ENCODE measurements around the gene HEYL. TPM values are rescaled to one million over a fixed set of nuclear protein-coding genes. Genes with fewer than 3 reads are reported as not detected.

HEYL gene
- total RNA-seq, 1 experiment from 2014 or later = 0.94 TPM

GRCh38 chr1:39655578-39656268 lies 16.3 kb upstream of the HEYL start:
- Histone ChIP-seq H3K27me3 (ENCODE audit: control insufficient read depth, insufficient read depth, low read length) (peaks cover 48% of the 10 kb centered on the region; the same call in 1 of the 2 replicates), H3K4me3 (ENCODE audit: insufficient read depth, low read depth, low read length) (no peak overlapping the region), H3K36me3 (replicated peaks; ENCODE audit: control insufficient read depth, insufficient read depth, low read length) (no peaks in the 10 kb centered on the region)
- no peak for DNase-seq

DNA sequence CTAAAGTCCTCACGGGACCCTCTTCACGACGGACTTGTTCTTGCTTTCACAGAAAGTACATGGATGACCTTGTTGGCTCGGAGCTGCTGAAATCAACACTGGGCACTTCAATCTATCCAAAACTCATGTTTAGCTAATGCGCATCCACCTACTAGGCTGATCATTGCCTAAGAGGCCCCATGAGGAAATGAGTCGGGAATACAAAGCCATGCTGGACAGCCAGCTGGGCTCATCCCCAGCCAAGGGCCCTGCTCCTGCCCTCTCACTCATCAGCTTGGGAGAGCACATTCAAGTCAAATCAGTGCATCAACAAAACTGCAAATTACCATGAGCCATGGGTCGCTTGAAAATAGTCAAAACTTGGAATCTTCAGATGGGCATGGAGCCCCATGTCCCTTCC lies 14.8 kb upstream of the HEYL start:
- no peaks in the 10 kb centered on the region for H3K36me3 ChIP-seq (replicated peaks; ENCODE audit: control insufficient read depth, insufficient read depth, low read length)
- no peak overlapping the region for H3K4me3 ChIP-seq (ENCODE audit: insufficient read depth, low read depth, low read length)
- peaks cover 41% of the 10 kb centered on the region; the same call in 1 of the 2 replicates for H3K27me3 ChIP-seq (ENCODE audit: control insufficient read depth, insufficient read depth, low read length)
- DNase-seq = no peak

- peak; percentile 73 for DNase-seq
- Histone ChIP-seq H3K36me3 (replicated peaks; ENCODE audit: control insufficient read depth, insufficient read depth, low read length) (no peaks in the 10 kb centered on the region), H3K4me3 (ENCODE audit: insufficient read depth, low read depth, low read length) (no peak overlapping the region), H3K27me3 (ENCODE audit: control insufficient read depth, insufficient read depth, low read length) (peaks cover 34% of the 10 kb centered on the region; the same call in 1 of the 2 replicates)
Observed at GRCh38 chr1:39653546-39654031, 14.1 kb upstream of the HEYL start.

- Histone ChIP-seq H3K27me3 (ENCODE audit: control insufficient read depth, insufficient read depth, low read length) (peaks cover 29% of the 10 kb centered on the region; the same call in 1 of the 2 replicates), H3K4me3 (ENCODE audit: insufficient read depth, low read depth, low read length) (no peak overlapping the region), H3K36me3 (replicated peaks; ENCODE audit: control insufficient read depth, insufficient read depth, low read length) (no peaks in the 10 kb centered on the region)
- DNase-seq = no peak
Observed at GRCh38 chr1:39652554-39652953, 13.1 kb upstream of the HEYL start.

DNA sequence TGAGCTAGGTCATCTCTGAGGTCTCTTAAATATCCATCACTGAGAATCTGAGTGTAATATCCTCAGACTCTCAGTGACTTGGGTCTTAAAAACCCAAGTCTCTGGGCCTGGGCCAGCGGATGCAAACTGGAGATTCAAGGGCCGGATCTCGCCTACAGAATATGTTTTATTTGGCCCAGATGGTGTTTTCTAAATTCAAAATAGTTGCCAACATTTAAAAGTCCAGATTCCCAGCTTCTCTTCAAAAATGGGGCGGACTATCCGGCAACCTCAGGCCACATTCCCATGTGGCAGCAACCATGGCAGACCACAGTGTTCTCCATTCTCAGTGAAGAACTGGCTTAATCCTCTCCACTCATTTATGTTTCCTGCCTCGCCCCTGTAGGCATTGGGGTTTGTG lies 12.7 kb upstream of the HEYL start:
- H3K4me3 ChIP-seq (ENCODE audit: insufficient read depth, low read depth, low read length) = no peak overlapping the region
- no peak for DNase-seq
- peaks cover 27% of the 10 kb centered on the region; the same call in 1 of the 2 replicates for H3K27me3 ChIP-seq (ENCODE audit: control insufficient read depth, insufficient read depth, low read length)
- no peaks in the 10 kb centered on the region for H3K36me3 ChIP-seq (replicated peaks; ENCODE audit: control insufficient read depth, insufficient read depth, low read length)

- Histone ChIP-seq H3K27me3 (ENCODE audit: control insufficient read depth, insufficient read depth, low read length) (peaks cover 20% of the 10 kb centered on the region; the same call in 1 of the 2 replicates), H3K4me3 (ENCODE audit: insufficient read depth, low read depth, low read length) (no peak overlapping the region), H3K36me3 (replicated peaks; ENCODE audit: control insufficient read depth, insufficient read depth, low read length) (no peaks in the 10 kb centered on the region)
- DNase-seq = no peak
Observed at GRCh38 chr1:39650431-39650830, 11.0 kb upstream of the HEYL start.

GRCh38 chr1:39649636-39650185 lies 10.3 kb upstream of the HEYL start:
- H3K27me3 ChIP-seq (ENCODE audit: control insufficient read depth, insufficient read depth, low read length) = peaks cover 23% of the 10 kb centered on the region; the same call in 1 of the 2 replicates
- no peak for DNase-seq
- H3K4me3 ChIP-seq (ENCODE audit: insufficient read depth, low read depth, low read length) = no peak overlapping the region
- H3K36me3 ChIP-seq (replicated peaks; ENCODE audit: control insufficient read depth, insufficient read depth, low read length) = no peaks in the 10 kb centered on the region

GRCh38 chr1:39648496-39648895 lies 9.1 kb upstream of the HEYL start:
- peaks cover 22% of the 10 kb centered on the region; the same call in 1 of the 2 replicates for H3K27me3 ChIP-seq (ENCODE audit: control insufficient read depth, insufficient read depth, low read length)
- H3K4me3 ChIP-seq (ENCODE audit: insufficient read depth, low read depth, low read length) = no peak overlapping the region
- H3K36me3 ChIP-seq (replicated peaks; ENCODE audit: control insufficient read depth, insufficient read depth, low read length) = no peaks in the 10 kb centered on the region
- DNase-seq = no peak

DNA sequence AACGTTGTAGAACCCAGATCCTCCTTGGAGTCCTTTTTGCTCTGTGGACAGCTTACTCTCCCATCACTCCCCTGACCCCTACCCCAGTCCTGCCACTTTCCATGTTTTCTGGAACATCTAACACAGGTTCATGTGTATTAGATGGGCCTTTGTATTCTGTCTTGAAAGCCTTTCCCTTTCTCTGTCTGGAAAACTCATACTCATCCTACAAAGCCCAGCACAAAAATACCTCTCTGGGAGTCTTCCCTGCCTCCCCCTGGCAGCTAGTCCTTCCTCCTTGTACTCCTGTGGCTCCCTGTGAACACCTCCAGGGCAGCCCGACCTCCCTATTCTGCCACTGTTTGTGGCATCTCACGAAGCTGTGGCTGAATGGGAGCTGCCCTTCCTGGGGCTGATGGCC lies 7.8 kb upstream of the HEYL start:
- no peak for DNase-seq
- no peaks in the 10 kb centered on the region for H3K36me3 ChIP-seq (replicated peaks; ENCODE audit: control insufficient read depth, insufficient read depth, low read length)
- H3K4me3 ChIP-seq (ENCODE audit: insufficient read depth, low read depth, low read length) = no peak overlapping the region
- peaks cover 22% of the 10 kb centered on the region; the same call in 1 of the 2 replicates for H3K27me3 ChIP-seq (ENCODE audit: control insufficient read depth, insufficient read depth, low read length)

DNA sequence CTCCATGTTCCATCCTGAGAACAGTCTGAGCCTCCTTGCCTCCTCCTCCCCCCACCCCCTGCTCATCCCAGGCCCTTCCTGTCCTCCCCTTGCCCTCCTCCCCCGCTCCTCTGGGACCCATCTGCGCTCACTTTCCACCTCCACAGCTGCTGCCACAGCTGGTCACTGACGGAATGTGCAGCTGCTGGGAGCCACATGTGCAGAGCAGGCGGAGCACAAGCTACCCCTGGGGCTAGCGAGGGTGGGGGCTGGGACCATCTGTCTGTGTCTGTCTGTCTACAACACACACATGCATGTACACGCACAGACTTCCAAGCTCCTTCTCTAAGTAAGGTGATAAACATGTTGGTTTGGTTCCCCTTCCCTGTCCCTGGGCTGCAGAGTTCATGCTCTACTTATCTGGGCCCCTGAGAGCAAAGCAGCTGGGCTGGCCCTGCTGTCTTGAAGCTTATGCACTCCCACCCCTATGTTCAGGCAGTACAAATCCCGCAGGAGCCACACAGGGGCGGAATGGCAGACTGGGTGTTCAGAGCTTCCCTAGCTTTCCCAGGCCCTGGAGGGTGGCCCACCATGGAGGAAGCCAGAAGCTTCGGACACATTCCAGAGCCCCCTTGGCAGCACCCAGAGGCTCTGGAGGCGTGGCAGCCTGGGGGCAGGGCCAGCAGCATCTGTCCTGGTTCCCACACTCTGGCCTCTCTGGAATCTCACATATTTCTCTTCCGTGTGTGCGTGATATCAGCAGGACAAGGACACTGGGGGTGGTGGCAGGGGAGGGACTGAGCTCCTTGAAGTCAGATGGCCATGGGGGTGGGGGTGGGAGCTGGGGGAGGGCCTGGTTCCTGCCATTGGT lies 7.0 kb upstream of the HEYL start:
- peak; percentile 73 for DNase-seq
- H3K4me3 ChIP-seq (ENCODE audit: insufficient read depth, low read depth, low read length) = no peak overlapping the region
- peaks cover 22% of the 10 kb centered on the region; the same call in 1 of the 2 replicates for H3K27me3 ChIP-seq (ENCODE audit: control insufficient read depth, insufficient read depth, low read length)
- H3K36me3 ChIP-seq (replicated peaks; ENCODE audit: control insufficient read depth, insufficient read depth, low read length) = no peaks in the 10 kb centered on the region

DNA sequence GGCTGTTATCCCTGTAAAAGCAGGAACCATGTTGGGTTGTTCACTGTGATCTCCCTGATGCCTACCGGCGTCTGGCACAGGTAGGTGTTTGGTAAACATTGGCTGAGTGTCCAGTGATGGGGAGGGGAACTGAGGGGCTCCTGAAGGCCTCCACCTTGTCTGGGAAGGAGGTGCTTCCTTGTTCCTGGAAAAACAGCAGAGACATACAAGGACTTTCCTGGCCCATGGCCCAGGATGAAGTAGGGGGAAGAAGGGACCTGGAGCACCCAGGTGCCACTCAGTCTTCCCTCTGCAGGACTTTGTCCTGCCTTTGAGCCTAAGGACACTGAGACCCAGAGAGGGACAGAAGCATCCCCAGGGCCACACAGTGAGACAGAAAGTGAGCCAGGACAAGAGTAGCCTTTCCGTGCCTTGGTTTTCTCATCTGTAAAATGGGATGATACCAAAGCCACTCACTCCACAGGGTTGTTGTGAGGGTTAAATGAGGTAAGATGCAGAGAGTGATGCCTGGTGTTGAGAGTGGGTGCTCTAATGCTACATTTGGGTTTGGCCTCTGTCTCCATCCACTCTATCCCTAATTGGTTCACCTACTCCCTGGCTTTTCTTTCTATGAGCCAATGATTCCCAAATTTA lies 6.1 kb upstream of the HEYL start:
- no peak for DNase-seq
- H3K36me3 ChIP-seq (replicated peaks; ENCODE audit: control insufficient read depth, insufficient read depth, low read length) = no peaks in the 10 kb centered on the region
- H3K4me3 ChIP-seq (ENCODE audit: insufficient read depth, low read depth, low read length) = no peak overlapping the region
- peaks cover 24% of the 10 kb centered on the region; the same call in 1 of the 2 replicates for H3K27me3 ChIP-seq (ENCODE audit: control insufficient read depth, insufficient read depth, low read length)

DNA sequence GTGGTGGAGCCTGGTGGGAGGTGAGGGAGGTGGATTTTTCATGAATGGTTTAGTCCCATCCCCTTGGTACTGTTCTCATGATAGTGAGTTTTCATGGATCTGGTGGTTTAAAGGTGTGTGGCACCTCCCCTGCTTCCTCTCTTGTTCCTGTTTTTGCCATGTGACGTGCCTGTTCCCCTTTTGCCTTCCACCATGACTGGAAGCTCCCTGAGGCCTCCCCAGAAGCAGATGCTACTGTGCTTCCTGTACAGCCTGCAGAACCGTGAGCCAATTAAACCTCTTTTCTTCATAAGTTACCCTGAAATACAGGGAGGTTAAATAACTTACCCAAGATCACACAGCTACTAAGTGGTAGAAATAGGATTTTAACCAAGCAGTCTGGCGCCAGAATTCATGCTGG lies 4.3 kb upstream of the HEYL start:
- no peak overlapping the region for H3K4me3 ChIP-seq (ENCODE audit: insufficient read depth, low read depth, low read length)
- H3K27me3 ChIP-seq (ENCODE audit: control insufficient read depth, insufficient read depth, low read length) = peaks cover 36% of the 10 kb centered on the region
- no peaks in the 10 kb centered on the region for H3K36me3 ChIP-seq (replicated peaks; ENCODE audit: control insufficient read depth, insufficient read depth, low read length)
- no peak for DNase-seq

GRCh38 chr1:39642796-39643195 lies 3.4 kb upstream of the HEYL start:
- DNase-seq = no peak
- peaks cover 44% of the 10 kb centered on the region for H3K27me3 ChIP-seq (ENCODE audit: control insufficient read depth, insufficient read depth, low read length)
- no peak overlapping the region for H3K4me3 ChIP-seq (ENCODE audit: insufficient read depth, low read depth, low read length)
- no peaks in the 10 kb centered on the region for H3K36me3 ChIP-seq (replicated peaks; ENCODE audit: control insufficient read depth, insufficient read depth, low read length)

DNA sequence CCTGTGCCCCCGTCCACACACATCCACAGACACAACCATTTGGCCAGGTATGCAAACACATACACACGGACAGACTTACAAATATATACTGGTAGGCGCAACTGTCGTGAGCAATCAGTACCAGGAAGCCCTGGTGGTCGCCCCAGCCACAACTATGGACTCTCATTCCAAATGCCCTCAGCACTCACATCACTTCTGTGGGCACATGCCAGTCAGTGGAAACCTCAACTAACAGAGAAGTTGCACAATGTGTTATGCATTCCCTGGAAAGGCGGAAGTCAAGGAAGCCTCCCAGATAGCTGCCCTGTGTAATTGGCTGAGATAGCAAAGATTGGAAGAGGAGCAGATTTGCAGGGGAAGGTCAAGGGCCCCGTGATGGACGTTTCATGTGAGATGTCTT lies 1.4 kb upstream of the HEYL start:
- H3K36me3 ChIP-seq (replicated peaks; ENCODE audit: control insufficient read depth, insufficient read depth, low read length) = no peaks in the 10 kb centered on the region
- H3K27me3 ChIP-seq (ENCODE audit: control insufficient read depth, insufficient read depth, low read length) = peaks cover 55% of the 10 kb centered on the region
- H3K4me3 ChIP-seq (ENCODE audit: insufficient read depth, low read depth, low read length) = no peak overlapping the region
- DNase-seq = no peak
